K562 (cell line): ENCODE measurements around the gene IL6R. TPM values are rescaled to one million over a fixed set of nuclear protein-coding genes. Genes with fewer than 3 reads are reported as not detected.

Experiments
- ATAC-seq: fragments of 200-7000 bp; cut with Tn5 transposase; 3 replicates; pipeline ENCODE4 v1.9.1; 2020; ENCODE audit warnings: moderate library complexity
- BruUV-seq: library from RNA; stranded (reverse); fragments of 400-500 nt; replicated peaks from 2 replicates; lab custom pipeline; 2021; lab: Mats Ljungman, UMichigan
- CTCF ChIA-PET: fragments of 300-600 bp; formaldehyde crosslinking; extraction: SDS; loops from one replicate; lab custom pipeline; 2021; ENCODE audit warnings: low intra/inter-chr PET ratio; lab: Yijun Ruan, JAX
- POLR2A ChIA-PET: fragments of 300-600, 350-650 bp; sonication (Branson Sonifier 250); formaldehyde crosslinking; extraction: SDS; loops from one replicate; lab custom pipeline; 2021; ENCODE audit warnings: antibody characterized with exemption, inconsistent platforms; lab: Yijun Ruan, JAX
- DNase-seq, 4 experiments: peaks; one replicate each; pipeline versions ENCODE4 v3.0.0 to v3.0.0-alpha.2; 2011 to 2018; ENCODE audit warnings: low spot score in 3 of 4, mixed read lengths in 3 of 4; ENCODE audit errors: extremely low read depth in 1 of 4
- FAIRE-seq: peaks from 2 replicates; lab custom pipeline; 2011; peaks lifted over from hg19 to GRCh38; lab: Jason Lieb, UNC
- H2AFZ ChIP-seq: 2 replicates; pipeline ENCODE4 v1.6.0; 2011; ENCODE audit warnings: low read depth, low read length, control low read depth, inconsistent platforms
- H3K27ac ChIP-seq: fragments of 200-600 bp; 3 replicates; pipeline ENCODE4 v1.8.0; 2011; ENCODE audit warnings: low read depth, mild to moderate bottlenecking, control low read depth, inconsistent platforms, low read length, moderate library complexity, mixed read lengths; ENCODE audit errors: extremely low read depth
- H3K27me3 ChIP-seq, 2 experiments: fragments of 300-600 bp in 1 of 2; 2 replicates in 1 of 2; 3 replicates in 1 of 2; pipeline versions ENCODE4 v1.6.0 to v1.8.0; 2011; ENCODE audit warnings: inconsistent platforms in 2 of 2, low read length in 2 of 2, mild to moderate bottlenecking in 1 of 2, mixed read lengths in 1 of 2, moderate library complexity in 1 of 2; ENCODE audit not compliant: control insufficient read depth in 2 of 2, insufficient read depth in 2 of 2
- H3K36me3 ChIP-seq: fragments of 300-600 bp; 3 replicates; pipeline ENCODE4 v1.8.0; 2011; ENCODE audit warnings: mild to moderate bottlenecking, low read length, inconsistent platforms; ENCODE audit not compliant: control insufficient read depth, insufficient read depth
- H3K4me1 ChIP-seq, 2 experiments: fragments of 200-600 bp in 1 of 2; replicated peaks in 1 of 2; 2 replicates in 1 of 2; 3 replicates in 1 of 2; pipeline versions ENCODE4 v1.5.1 to v1.8.0; 2011; ENCODE audit warnings: inconsistent platforms in 2 of 2, low read length in 2 of 2, mild to moderate bottlenecking in 1 of 2, mixed read lengths in 1 of 2, moderate library complexity in 1 of 2; ENCODE audit not compliant: control insufficient read depth in 2 of 2, insufficient read depth in 2 of 2
- H3K4me2 ChIP-seq: 2 replicates; pipeline ENCODE4 v1.6.1; 2011; ENCODE audit warnings: low read length, control low read depth, inconsistent platforms, mixed read lengths; ENCODE audit not compliant: insufficient read depth
- H3K4me3 ChIP-seq: fragments of 200-600 bp; sonication (generic), shearing (Covaris generic); 2 replicates; pipeline ENCODE4 v1.5.1; 2016; ENCODE audit warnings: control low read depth, inconsistent platforms
- H3K79me2 ChIP-seq: fragments of 200-600 bp; 3 replicates; pipeline ENCODE4 v1.8.0; 2011; ENCODE audit warnings: low read length, inconsistent platforms; ENCODE audit not compliant: control insufficient read depth, insufficient read depth
- H3K9ac ChIP-seq, 2 experiments: 2 replicates each; pipeline versions ENCODE4 v1.6.0 to v1.6.1; 2011; ENCODE audit warnings: low read depth in 2 of 2, low read length in 2 of 2, control low read depth in 1 of 2, inconsistent platforms in 1 of 2, mild to moderate bottlenecking in 1 of 2, mixed read lengths in 1 of 2; ENCODE audit not compliant: insufficient read depth in 1 of 2
- H3K9me1 ChIP-seq: one replicate; pipeline ENCODE4 v1.6.0; 2011; ENCODE audit warnings: inconsistent platforms, mild to moderate bottlenecking, low read length, moderate library complexity; ENCODE audit not compliant: control insufficient read depth, insufficient read depth
- H3K9me3 ChIP-seq: replicated peaks from 2 replicates; pipeline ENCODE4 v1.5.1; 2011; ENCODE audit warnings: low read depth, low read length, inconsistent platforms; ENCODE audit not compliant: control insufficient read depth, insufficient read depth
- H4K20me1 ChIP-seq: replicated peaks from 2 replicates; pipeline ENCODE4 v1.6.1; 2011; ENCODE audit warnings: low read length, inconsistent platforms, mixed read lengths; ENCODE audit not compliant: control insufficient read depth, insufficient read depth
- ARID3B ChIP-seq: fragments of 250-450 bp; sonication (Bioruptor Pico); IDR thresholded peaks from 2 replicates; pipeline ENCODE4 v1.4.0; 2020; ENCODE audit warnings: borderline replicate concordance
- C11orf30 ChIP-seq: fragments of 450-650 bp; IDR thresholded peaks from 2 replicates; pipeline ENCODE4 v1.6.1; 2016; ENCODE audit warnings: low read depth, mild to moderate bottlenecking
- HEY1 ChIP-seq: fragments of 250-450 bp; sonication (Bioruptor Pico); IDR thresholded peaks from 2 replicates; pipeline ENCODE4 v1.5.0; 2020; ENCODE audit warnings: mild to moderate bottlenecking, moderate library complexity, borderline replicate concordance
- HNRNPLL ChIP-seq: fragments of 200-400 bp; formaldehyde crosslinking; IDR thresholded peaks from 2 replicates; pipeline ENCODE4 v1.6.1; 2017; ENCODE audit warnings: low read length, low read depth, mild to moderate bottlenecking; ENCODE audit not compliant: poor library complexity, severe bottlenecking
- MAFF ChIP-seq: IDR thresholded peaks from 2 replicates; pipeline ENCODE4 v1.6.1; 2012; ENCODE audit warnings: low read length, improper control_type of control experiment
- MAFG ChIP-seq: fragments of 450-650 bp; conservative IDR thresholded peaks from 2 replicates; pipeline ENCODE4 v1.6.1; 2016; ENCODE audit warnings: missing genetic modification characterization, missing compliant biosample characterization
- MAFK ChIP-seq: IDR thresholded peaks from 2 replicates; pipeline ENCODE4 v1.6.1; 2011; ENCODE audit warnings: low read length, improper control_type of control experiment
- NFE2 ChIP-seq: IDR thresholded peaks from 2 replicates; pipeline ENCODE4 v1.6.1; 2014; ENCODE audit warnings: antibody characterized with exemption, low read depth
- PHB2 ChIP-seq: fragments of 450-650 bp; IDR thresholded peaks from 2 replicates; pipeline ENCODE4 v1.6.1; 2017; ENCODE audit warnings: low read depth
- SNRNP70 ChIP-seq: fragments of 200-400 bp; formaldehyde crosslinking; optimal IDR thresholded peaks from 2 replicates; pipeline ENCODE3; 2017; ENCODE audit warnings: low read depth, low read length
- SP2 ChIP-seq: IDR thresholded peaks from 2 replicates; pipeline ENCODE4 v1.6.1; 2011; ENCODE audit warnings: mild to moderate bottlenecking, low read depth, low read length, moderate library complexity; ENCODE audit not compliant: poor library complexity, severe bottlenecking; ENCODE audit errors: extremely low read depth
- ZC3H4 ChIP-seq: sonication (generic); formaldehyde crosslinking; IDR thresholded peaks from 2 replicates; pipeline ENCODE4 v1.9.0; 2021; ENCODE audit warnings: missing genetic modification reagents, borderline replicate concordance
- ZNF316 ChIP-seq: fragments of 450-650 bp; IDR thresholded peaks from 2 replicates; pipeline ENCODE4 v1.6.1; 2016
- ZNF518B ChIP-seq: fragments of 250-450 bp; sonication (Bioruptor Pico); IDR thresholded peaks from 2 replicates; pipeline ENCODE4 v1.5.0; 2021; ENCODE audit warnings: mild to moderate bottlenecking, moderate library complexity
- WGBS: fragments of 100-300 bp; shearing (Covaris generic); methylation state at CpG from one replicate; pipeline ENCODE4 v1.1.6; 2016; ENCODE audit warnings: low coverage, mixed read lengths; ENCODE audit not compliant: insufficient coverage; ENCODE audit errors: missing lambda C conversion rate; 5-methylcytosine and 5-hydroxymethylcytosine counted together
- in situ Hi-C: fragments of 300-500 bp; cut with MboI; formaldehyde crosslinking; loops from 4 replicates; pipeline ENCODE4 v1.15.0; 2018; ENCODE audit warnings: inconsistent platforms, mixed read lengths
- intact Hi-C: fragments of 100-400 bp; cut with micrococcal nuclease; formaldehyde crosslinking; loops from 2 replicates; pipeline ENCODE4 v1.14.2; 2022
- polyA plus RNA-seq, 8 experiments: library from polyadenylated mRNA; depleted of rRNA in 4 of 8; stranded (reverse) in 5 of 8; unstranded in 3 of 8; fragments of >200 nt; fragmentation: Nextera tagmentation in 2 of 8; fragmentation: Illumina TruSeq in 1 of 8; extraction: Ambion mirVana in 2 of 8; extraction: Trizol in 1 of 8; gene quantifications; 2 replicates each; pipeline versions ENCODE4 v1.2.1 to v1.2.3, GENCODE V29; 2011 to 2014; ENCODE audit warnings: inconsistent platforms in 1 of 8, missing spikeins in 1 of 8
- total RNA-seq, 7 experiments: library from RNA; depleted of rRNA in 6 of 7; stranded (reverse); fragments of >200 nt in 6 of 7; fragmentation: Illumina TruSeq in 2 of 7; extraction: Trizol in 2 of 7; gene quantifications; 2 replicates each; pipeline versions ENCODE4 v1.2.1 to v1.2.3, GENCODE V29; 2011 to 2021; ENCODE audit warnings: low replicate concordance in 1 of 7

IL6R gene
- total and polyA plus RNA-seq, 9 of the 15 experiments (the other 6 are each of a cell fraction or from before 2014, with no cell fraction given): 0.05 to 1.1 (median 0.11) TPM; not detected in 2

- BruUV-seq: no TSS peak
- Histone ChIP-seq H2AFZ (peak overlapping the region; percentile 61), H3K4me1 (peaks cover 7 to 18% of the 10 kb centered on the region in 2 experiments), H3K9me1 (no peaks in the 10 kb centered on the region), H3K4me2 (no peak overlapping the region), H3K4me3 (no peak overlapping the region), H3K36me3 (no peaks in the 10 kb centered on the region), H3K9ac (peak overlapping the region in 1 of 2 experiments; percentile 67; a peak in 1 of 4 replicates), H3K27me3 (peaks cover 0 to 7% of the 10 kb centered on the region in 2 experiments; a peak in 2 of 5 replicates), H3K27ac (no peak overlapping the region), H3K79me2 (no peaks in the 10 kb centered on the region), H4K20me1 (no peaks in the 10 kb centered on the region), H3K9me3 (no peaks in the 10 kb centered on the region)
- in situ Hi-C loops: no loop called here
- FAIRE-seq (no peak), ATAC-seq (no peak), DNase-seq (no peak)
- intact Hi-C loops: loop anchor here (2.0 to 10.0 kb wide), 4 partner anchors 59 to 271 kb away; partner anchors contain the start of genes HAX1, IL6R and TPM3
- TF ChIP-seq SP2 (no peak), ZNF518B (CRISPR knock-in tag) (no peak), MAFK (peak; percentile 96), ZNF316 (peak; percentile 99), MAFG (tag) (peak; percentile 96), SNRNP70 (no peak), PHB2 (no peak), ARID3B (CRISPR knock-in tag) (no peak), C11orf30 (peak; percentile 97), MAFF (peak; percentile 96), ZC3H4 (CRISPR knock-in tag) (no peak), HEY1 (CRISPR knock-in tag) (no peak), NFE2 (peak; percentile 25; the same call in 1 of the 2 replicates), HNRNPLL (no peak)
- ChIA-PET CTCF (interaction anchor here (1.3 to 1.7 kb wide), 2 partner anchors 61 to 118 kb away, joined by 4 to 6 read pairs; partner anchors contain the start of gene IL6R), POLR2A (interaction anchor here (0.9 kb wide), 1 partner anchor 74 kb away, joined by 4 read pairs; no protein-coding TSS in a partner anchor)
- 39% methylated on average over 3 of the region's 3 CpGs for WGBS
Measured at GRCh38 chr1:154466206-154466605, 61.1 kb downstream of the IL6R start.
